ENCODE data around the gene RAB9A.
A peak's percentile ranks its signal among the peaks of the same experiment; 100 is the strongest.

Gene RAB9A

DNA sequence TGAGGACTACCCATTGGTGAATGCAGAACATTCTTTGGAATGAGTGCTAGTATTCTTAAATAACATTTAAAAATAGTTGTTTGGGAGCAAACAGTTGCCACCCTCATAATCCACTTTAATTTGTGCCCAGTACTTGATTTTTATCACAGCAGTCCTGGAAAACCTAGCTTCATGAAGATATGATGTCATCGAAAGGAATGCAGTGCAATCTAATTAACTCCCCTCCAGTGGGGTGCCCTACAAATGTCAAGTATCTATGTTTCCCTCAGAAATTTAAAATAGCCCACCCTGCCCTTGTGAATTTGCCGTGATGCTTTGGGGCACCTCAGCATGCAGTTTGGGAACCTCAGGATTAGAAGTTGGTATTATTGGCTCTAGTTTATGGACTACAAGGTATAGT lies 5.4 kb downstream of the RAB9A start:
- H3K27ac ChIP-seq (replicated peaks), result no peak overlapping the region
- no peak for DNase-seq (ENCODE audit: low read depth in 1 of 2, low spot score in 1 of 2)
- no peak overlapping the region for H3K4me3 ChIP-seq (replicated peaks; ENCODE audit: insufficient read depth, low read length)
- TF ChIP-seq REST (IDR thresholded peaks at IDR 0.05; ENCODE audit: insufficient replicate concordance, low read depth) (no peak), POLR2AphosphoS5 (IDR thresholded peaks at IDR 0.05; ENCODE audit: low read depth) (no peak), GABPA (IDR thresholded peaks at IDR 0.05; ENCODE audit: low read depth) (no peak), SPI1 (IDR thresholded peaks at IDR 0.05; ENCODE audit: borderline replicate concordance, low read depth) (no peak)
- TF ChIP-seq, protein P1, sequence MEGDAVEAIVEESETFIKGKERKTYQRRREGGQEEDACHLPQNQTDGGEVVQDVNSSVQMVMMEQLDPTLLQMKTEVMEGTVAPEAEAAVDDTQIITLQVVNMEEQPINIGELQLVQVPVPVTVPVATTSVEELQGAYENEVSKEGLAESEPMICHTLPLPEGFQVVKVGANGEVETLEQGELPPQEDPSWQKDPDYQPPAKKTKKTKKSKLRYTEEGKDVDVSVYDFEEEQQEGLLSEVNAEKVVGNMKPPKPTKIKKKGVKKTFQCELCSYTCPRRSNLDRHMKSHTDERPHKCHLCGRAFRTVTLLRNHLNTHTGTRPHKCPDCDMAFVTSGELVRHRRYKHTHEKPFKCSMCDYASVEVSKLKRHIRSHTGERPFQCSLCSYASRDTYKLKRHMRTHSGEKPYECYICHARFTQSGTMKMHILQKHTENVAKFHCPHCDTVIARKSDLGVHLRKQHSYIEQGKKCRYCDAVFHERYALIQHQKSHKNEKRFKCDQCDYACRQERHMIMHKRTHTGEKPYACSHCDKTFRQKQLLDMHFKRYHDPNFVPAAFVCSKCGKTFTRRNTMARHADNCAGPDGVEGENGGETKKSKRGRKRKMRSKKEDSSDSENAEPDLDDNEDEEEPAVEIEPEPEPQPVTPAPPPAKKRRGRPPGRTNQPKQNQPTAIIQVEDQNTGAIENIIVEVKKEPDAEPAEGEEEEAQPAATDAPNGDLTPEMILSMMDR (IDR thresholded peaks at IDR 0.05; ENCODE audit: insufficient read depth, low read length), result no peak
- H3K27me3 ChIP-seq (ENCODE audit: insufficient read depth, poor library complexity, severe bottlenecking), result peaks cover 3% of the 10 kb centered on the region

DNA sequence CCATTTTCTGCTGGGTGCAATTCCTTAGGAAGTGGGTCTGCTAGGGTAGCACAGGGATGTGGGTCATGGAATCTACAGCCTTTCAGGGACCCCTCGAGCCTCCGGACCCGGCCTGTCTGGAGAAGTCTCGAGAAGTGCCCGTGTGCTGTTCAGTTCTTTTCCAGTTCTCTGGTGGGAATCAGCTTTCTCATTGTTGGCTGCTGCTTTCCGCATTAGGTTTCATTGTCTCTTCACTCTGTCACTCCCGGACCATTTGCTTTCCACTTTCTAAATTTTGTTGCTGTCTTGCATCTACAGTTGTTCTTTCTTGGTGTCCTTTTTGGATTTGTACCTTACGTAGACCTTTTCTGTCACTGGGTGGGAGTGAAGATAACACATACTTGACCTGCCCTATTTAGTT lies 6.1 kb downstream of the RAB9A start:
- no peak overlapping the region for H3K4me3 ChIP-seq (replicated peaks; ENCODE audit: insufficient read depth, low read length)
- DNase-seq (ENCODE audit: low read depth in 1 of 2, low spot score in 1 of 2), result no peak
- H3K27me3 ChIP-seq (ENCODE audit: insufficient read depth, poor library complexity, severe bottlenecking), result peaks cover 3% of the 10 kb centered on the region
- no peak overlapping the region for H3K27ac ChIP-seq (replicated peaks)
- TF ChIP-seq REST (IDR thresholded peaks at IDR 0.05; ENCODE audit: insufficient replicate concordance, low read depth), result no peak
- TF ChIP-seq, protein P1 (IDR thresholded peaks at IDR 0.05; ENCODE audit: insufficient read depth, low read length), result no peak
- no peak for TF ChIP-seq SPI1 (IDR thresholded peaks at IDR 0.05; ENCODE audit: borderline replicate concordance, low read depth)
- no peak for TF ChIP-seq POLR2AphosphoS5 (IDR thresholded peaks at IDR 0.05; ENCODE audit: low read depth)
- no peak for TF ChIP-seq GABPA (IDR thresholded peaks at IDR 0.05; ENCODE audit: low read depth)

DNA sequence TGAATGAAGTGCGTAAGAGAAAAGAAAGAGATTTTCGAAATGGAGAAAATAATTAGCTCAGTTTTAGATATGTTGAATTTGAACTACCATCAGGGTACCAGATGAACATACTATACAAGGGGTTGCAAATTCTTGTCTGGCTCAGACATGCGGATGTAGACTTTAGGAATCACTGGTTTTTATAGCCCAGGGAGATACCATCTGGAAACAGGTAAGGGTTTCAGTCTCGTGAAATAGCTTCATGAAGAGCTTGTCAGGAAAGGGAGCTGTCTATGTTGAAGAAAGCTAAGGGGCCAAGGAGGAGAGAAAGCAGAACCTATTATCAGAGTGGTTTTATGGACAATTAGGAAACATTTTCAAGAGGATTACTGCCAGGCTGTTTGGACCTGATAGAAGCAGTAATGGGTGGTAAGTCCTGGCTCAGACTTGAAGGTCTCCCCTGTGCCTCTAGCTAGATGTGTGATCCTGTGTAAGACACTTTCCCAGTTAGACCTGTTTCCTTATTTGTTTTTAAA lies 6.7 kb downstream of the RAB9A start:
- Histone ChIP-seq H3K4me3 (replicated peaks; ENCODE audit: insufficient read depth, low read length) (no peak overlapping the region), H3K27ac (replicated peaks) (no peak overlapping the region), H3K27me3 (ENCODE audit: insufficient read depth, poor library complexity, severe bottlenecking) (peaks cover under 1% of the 10 kb centered on the region)
- DNase-seq (ENCODE audit: low read depth in 1 of 2, low spot score in 1 of 2), result peak in 1 of 2 experiments; percentile 24
- TF ChIP-seq POLR2AphosphoS5 (IDR thresholded peaks at IDR 0.05; ENCODE audit: low read depth), result no peak
- TF ChIP-seq SPI1 (IDR thresholded peaks at IDR 0.05; ENCODE audit: borderline replicate concordance, low read depth), result no peak
- TF ChIP-seq, protein P1 (IDR thresholded peaks at IDR 0.05; ENCODE audit: insufficient read depth, low read length), result no peak
- no peak for TF ChIP-seq GABPA (IDR thresholded peaks at IDR 0.05; ENCODE audit: low read depth)
- TF ChIP-seq REST (IDR thresholded peaks at IDR 0.05; ENCODE audit: insufficient replicate concordance, low read depth), result no peak

All from HL-60 (cell line).